Inflammatory macrophage treated with lipopolysaccharide for 4 hours (primary cell): ENCODE results near the gene IKZF3.
"Not testable (repeated sequence)": the region's sequence is repeated elsewhere in the genome, so short reads cannot be mapped to it uniquely, and the experiment has no call there.

Experiments
- DNase-seq: peaks from one replicate; pipeline ENCODE4 v3.0.0-alpha.2; 2020

Gene IKZF3

GRCh38 chr17:39737760-39738567, 126.1 kb downstream of the IKZF3 start, which contains the start of gene GRB7:
Gene GRB7, plus strand, starts transcription at chr17:39737938. Its CDS starts 4,364 bp downstream, at chr17:39742302.
- no peak for DNase-seq

GRCh38 chr17:39737206-39737759, 126.8 kb downstream of the IKZF3 start:
- no peak for DNase-seq

GRCh38 chr17:39736319-39737165, 127.6 kb downstream of the IKZF3 start:
- no peak for DNase-seq

- DNase-seq: no peak
Observed at GRCh38 chr17:39735882-39736281, 128.2 kb downstream of the IKZF3 start.

GRCh38 chr17:39732586-39732985, 131.5 kb downstream of the IKZF3 start:
- DNase-seq: no peak

GRCh38 chr17:39730095-39730921, 133.8 kb downstream of the IKZF3 start, which contains the start of gene MIEN1:
Gene MIEN1, minus strand, starts transcription at chr17:39730532. Its CDS starts 37 bp downstream, at chr17:39730495.
- peak; percentile 86 for DNase-seq

- DNase-seq: no peak
Observed at GRCh38 chr17:39729280-39729851, 134.7 kb downstream of the IKZF3 start.

GRCh38 chr17:39727556-39727955, 136.6 kb downstream of the IKZF3 start:
- DNase-seq: no peak

GRCh38 chr17:39726617-39727016, 137.5 kb downstream of the IKZF3 start:
- DNase-seq: no peak

- DNase-seq: not testable (repeated sequence)
Observed at GRCh38 chr17:39725923-39726322, 138.2 kb downstream of the IKZF3 start.

GRCh38 chr17:39724731-39725130, 139.4 kb downstream of the IKZF3 start:
- no peak for DNase-seq

- DNase-seq: no peak
Observed at GRCh38 chr17:39722965-39723848, 140.9 kb downstream of the IKZF3 start.

- no peak for DNase-seq
Observed at GRCh38 chr17:39722104-39722503, 142.0 kb downstream of the IKZF3 start.

- no peak for DNase-seq
Observed at GRCh38 chr17:39719563-39720355, 144.4 kb downstream of the IKZF3 start.

GRCh38 chr17:39717660-39718059, 146.5 kb downstream of the IKZF3 start:
- DNase-seq: no peak

- DNase-seq: no peak
Observed at GRCh38 chr17:39716879-39717536, 147.1 kb downstream of the IKZF3 start.

GRCh38 chr17:39716073-39716818, 147.9 kb downstream of the IKZF3 start:
- no peak for DNase-seq

- DNase-seq: no peak
Observed at GRCh38 chr17:39715375-39716072, 148.6 kb downstream of the IKZF3 start.
